Common myeloid progenitor, CD34-positive (primary cell): Measurements from ENCODE around the gene RNU4-1.
"Not testable (repeated sequence)": the region's sequence is repeated elsewhere in the genome, so short reads cannot be mapped to it uniquely, and the experiment has no call there.

Experiments used
- CTCF ChIA-PET: fragments of 350-600 bp; sonication (Branson Sonifier 250); formaldehyde crosslinking; loops from one replicate; lab custom pipeline; 2021; ENCODE audit warnings: antibody characterized with exemption; lab: Charles Lee
- POLR2A ChIA-PET: fragments of 350-600 bp; sonication (Branson Sonifier 250); formaldehyde crosslinking; loops from one replicate; lab custom pipeline; 2021; ENCODE audit warnings: antibody characterized with exemption; lab: Charles Lee
- DNase-seq, 3 donors: peaks; one replicate each; pipeline versions ENCODE4 v3.0.0 to v3.0.0-alpha.2; 2013
- H3K27ac ChIP-seq, 2 experiments: 1 replicate in 1 of 2; 2 replicates in 1 of 2; pipeline ENCODE4 v1.7.0; 2013; ENCODE audit warnings: inconsistent platforms in 2 of 2, low read length in 2 of 2, mild to moderate bottlenecking in 2 of 2, low read depth in 1 of 2, moderate library complexity in 1 of 2; ENCODE audit not compliant: severe bottlenecking in 2 of 2, insufficient read depth in 1 of 2, poor library complexity in 1 of 2
- H3K27me3 ChIP-seq, 5 experiments: replicated peaks in 2 of 5; 1 replicate in 3 of 5; 2 replicates in 2 of 5; pipeline versions ENCODE4 v1.6.1 to v1.7.0; 2013; ENCODE audit warnings: low read length in 4 of 5, mild to moderate bottlenecking in 2 of 5, moderate library complexity in 2 of 5, inconsistent platforms in 1 of 5; ENCODE audit not compliant: insufficient read depth in 5 of 5, control insufficient read depth in 4 of 5
- H3K36me3 ChIP-seq, 4 experiments: 1 replicate in 2 of 4; 2 replicates in 2 of 4; pipeline versions ENCODE4 v1.6.1 to v1.7.0; 2013; ENCODE audit warnings: low read length in 3 of 4, control low read depth in 1 of 4, mild to moderate bottlenecking in 1 of 4; ENCODE audit not compliant: control insufficient read depth in 4 of 4, insufficient read depth in 4 of 4
- H3K4me1 ChIP-seq, 4 experiments: 1 replicate in 3 of 4; 2 replicates in 1 of 4; pipeline versions ENCODE4 v1.6.1 to v1.7.1; 2013; ENCODE audit warnings: low read length in 3 of 4, mild to moderate bottlenecking in 3 of 4, control low read depth in 1 of 4, inconsistent platforms in 1 of 4, moderate library complexity in 1 of 4; ENCODE audit not compliant: control insufficient read depth in 4 of 4, insufficient read depth in 4 of 4; ENCODE audit errors: control extremely low read depth in 1 of 4
- H3K4me3 ChIP-seq, 7 experiments: 1 replicate in 4 of 7; 2 replicates in 3 of 7; pipeline versions ENCODE4 v1.5.1 to v1.7.0; 2013; ENCODE audit warnings: mild to moderate bottlenecking in 7 of 7, low read length in 6 of 7, moderate library complexity in 6 of 7, inconsistent platforms in 2 of 7, low read depth in 2 of 7, control low read depth in 1 of 7; ENCODE audit not compliant: insufficient read depth in 4 of 7, control insufficient read depth in 1 of 7; ENCODE audit errors: extremely low read depth in 1 of 7
- H3K9me3 ChIP-seq, 5 experiments: 1 replicate in 4 of 5; 2 replicates in 1 of 5; pipeline versions ENCODE4 v1.6.1 to v1.7.1; 2013; ENCODE audit warnings: low read length in 4 of 5, mild to moderate bottlenecking in 2 of 5, inconsistent platforms in 1 of 5, low read depth in 1 of 5, moderate library complexity in 1 of 5; ENCODE audit not compliant: control insufficient read depth in 4 of 5, insufficient read depth in 2 of 5; ENCODE audit errors: control extremely low read depth in 1 of 5
- WGBS: methylation state at CpG from one replicate; pipeline ENCODE4 v1.1.5; 2013; ENCODE audit not compliant: insufficient coverage; 5-methylcytosine and 5-hydroxymethylcytosine counted together

The RNU4-1 gene

GRCh38 chr12:120259418-120260202 is 33.4 kb downstream of the RNU4-1 start:
- ChIA-PET CTCF (interaction anchor here (26.9 to 43.0 kb wide), 2 partner anchors 14 to 35 kb away, joined by 425 to 879 read pairs; no protein-coding TSS in a partner anchor), POLR2A (interaction anchor here (1.3 kb wide), 1 partner anchor 32 kb away, joined by 3 read pairs; no protein-coding TSS in a partner anchor)
- H3K27me3 ChIP-seq = no peaks in the 10 kb centered on the region
- H3K9me3 ChIP-seq = no peaks in the 10 kb centered on the region
- 91% methylated on average over 5 of the region's 8 CpGs for WGBS
- H3K4me3 ChIP-seq = no peak overlapping the region
- no peak for DNase-seq
- no peak overlapping the region for H3K27ac ChIP-seq
- peaks cover 0 to 7% (median 2%) of the 10 kb centered on the region in 4 experiments for H3K36me3 ChIP-seq
- H3K4me1 ChIP-seq = peaks cover 13 to 49% (median 36%) of the 10 kb centered on the region in 4 experiments

- Histone ChIP-seq H3K27me3 (no peaks in the 10 kb centered on the region), H3K9me3 (no peaks in the 10 kb centered on the region), H3K36me3 (peaks cover 0 to 7% (median 2%) of the 10 kb centered on the region in 4 experiments), H3K27ac (no peak overlapping the region), H3K4me3 (no peak overlapping the region), H3K4me1 (peaks cover 9 to 45% (median 30%) of the 10 kb centered on the region in 4 experiments)
- 100% methylated on average over 5 of the region's 5 CpGs for WGBS
- ChIA-PET POLR2A (no interaction called here), CTCF (interaction anchor here (0.6 to 43.0 kb wide), 3 partner anchors 12 to 57 kb away, joined by 3 to 879 read pairs (median 425); partner anchors contain the start of gene RPLP0)
- no peak for DNase-seq
These were observed 34.6 kb downstream of the RNU4-1 start for GRCh38 chr12:120258323-120258896.

GRCh38 chr12:120257041-120257821 is 35.8 kb downstream of the RNU4-1 start:
- DNase-seq = no peak
- no peak overlapping the region for H3K4me3 ChIP-seq
- H3K4me1 ChIP-seq = peaks cover 4 to 45% (median 28%) of the 10 kb centered on the region in 4 experiments
- 93% methylated on average over 9 of the region's 9 CpGs for WGBS
- no peaks in the 10 kb centered on the region for H3K27me3 ChIP-seq
- no peaks in the 10 kb centered on the region for H3K9me3 ChIP-seq
- ChIA-PET CTCF (interaction anchor here (24.2 to 43.0 kb wide), 3 partner anchors 1 to 32 kb away, joined by 425 to 879 read pairs (median 425); partner anchors contain the start of gene PXN), POLR2A (no interaction called here)
- peaks cover 0 to 7% (median 2%) of the 10 kb centered on the region in 4 experiments for H3K36me3 ChIP-seq
- no peak overlapping the region for H3K27ac ChIP-seq

GRCh38 chr12:120254809-120255208 is 38.2 kb downstream of the RNU4-1 start:
- Histone ChIP-seq H3K4me1 (peaks cover 12 to 56% (median 36%) of the 10 kb centered on the region in 4 experiments), H3K27ac (no peak overlapping the region), H3K9me3 (no peaks in the 10 kb centered on the region), H3K4me3 (no peak overlapping the region), H3K36me3 (peaks cover 0 to 7% (median 2%) of the 10 kb centered on the region in 4 experiments), H3K27me3 (no peaks in the 10 kb centered on the region)
- no peak for DNase-seq
- POLR2A ChIA-PET = interaction anchor here (1.4 kb wide), 1 partner anchor 7 kb away, joined by 3 read pairs; no protein-coding TSS in a partner anchor
- CTCF ChIA-PET = interaction anchor here (1.5 to 43.0 kb wide), 4 partner anchors 3 to 30 kb away, joined by 3 to 879 read pairs (median 425); partner anchors contain the start of gene PXN
- WGBS = 96% methylated on average over 5 of the region's 7 CpGs

- ChIA-PET CTCF (interaction anchor here (1.5 to 43.0 kb wide), 4 partner anchors 5 to 29 kb away, joined by 3 to 879 read pairs (median 425); partner anchors contain the start of gene PXN), POLR2A (interaction anchor here (0.6 to 2.9 kb wide), 4 partner anchors 9 to 39 kb away, joined by 3 to 10 read pairs (median 4); partner anchors contain the start of genes RNU4-1 and RNU4-2)
- not testable (repeated sequence) for H3K9me3 ChIP-seq, H3K27ac ChIP-seq, H3K27me3 ChIP-seq
- peaks cover 12 to 61% (median 37%) of the 10 kb centered on the region in 4 experiments for H3K4me1 ChIP-seq
- peak overlapping the region in 2 of 7 experiments; percentile 8 to 17 for H3K4me3 ChIP-seq
- peaks cover 0 to 10% (median 2%) of the 10 kb centered on the region in 4 experiments for H3K36me3 ChIP-seq
- peak; percentile 50 to 82 (median 77) for DNase-seq
- 64% methylated on average over 4 of the region's 6 CpGs for WGBS
These were observed 39.7 kb downstream of the RNU4-1 start for GRCh38 chr12:120253313-120253712.

DNA sequence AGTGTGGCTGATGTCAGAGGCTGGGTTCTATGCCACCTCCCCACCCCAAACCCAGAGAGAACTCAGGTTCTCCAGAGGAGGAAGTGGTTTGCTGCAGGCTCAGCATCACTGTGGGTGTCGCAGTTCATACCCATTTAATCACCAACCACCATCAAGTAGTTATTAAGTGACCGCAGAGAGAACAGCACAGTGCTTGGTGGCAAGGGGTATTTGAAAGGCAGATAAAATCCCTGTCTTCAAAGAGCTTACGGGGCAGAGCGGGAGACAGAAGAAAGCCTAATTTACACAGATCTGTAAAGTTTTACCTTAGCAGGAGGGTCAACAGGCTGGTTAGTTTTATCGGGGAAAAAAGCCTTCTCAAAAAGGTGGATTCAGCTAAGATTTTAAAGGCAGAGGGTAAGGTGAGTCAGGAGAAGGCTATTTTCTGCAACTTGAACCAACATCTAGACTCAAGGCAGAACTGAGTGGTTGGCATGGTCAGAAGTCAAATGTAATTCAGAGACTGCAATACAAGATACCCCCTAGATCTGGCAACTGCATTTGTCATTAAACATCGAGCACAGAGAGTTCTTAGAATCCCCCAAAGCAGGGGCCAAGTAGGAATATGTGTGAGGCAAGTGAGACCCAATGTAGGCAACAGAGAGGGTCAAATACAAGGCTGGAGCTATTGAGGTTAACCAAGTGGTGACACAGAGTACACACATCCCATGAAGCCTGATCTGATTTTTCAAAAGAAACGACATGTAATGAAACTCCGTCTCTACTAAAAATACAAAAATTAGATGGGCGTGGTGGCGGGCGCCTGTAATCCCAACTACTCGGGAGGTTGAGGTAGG is 40.7 kb downstream of the RNU4-1 start:
- Histone ChIP-seq H3K36me3 (peaks cover 0 to 10% (median 2%) of the 10 kb centered on the region in 4 experiments), H3K4me3 (no peak overlapping the region)

More for the DNA sequence above, 40.7 kb downstream of the RNU4-1 start:
- ChIA-PET POLR2A (interaction anchor here (2.9 kb wide), 1 partner anchor 40 kb away, joined by 10 read pairs; the partner anchor contains the start of genes RNU4-1 and RNU4-2), CTCF (interaction anchor here (24.2 to 43.0 kb wide), 3 partner anchors 6 to 28 kb away, joined by 425 to 879 read pairs (median 425); partner anchors contain the start of gene PXN)
- H3K27ac ChIP-seq = no peak overlapping the region
- H3K4me1 ChIP-seq = peaks cover 12 to 64% (median 39%) of the 10 kb centered on the region in 4 experiments
- peak in 2 of 3 donors; percentile 81 for DNase-seq
- WGBS = 82% methylated on average over 10 of the region's 12 CpGs
- no peaks in the 10 kb centered on the region for H3K27me3 ChIP-seq
- no peaks in the 10 kb centered on the region for H3K9me3 ChIP-seq
